BE2C (cell line): ENCODE results near the gene SMIM43.
"Not testable (repeated sequence)": the region's sequence is repeated elsewhere in the genome, so short reads cannot be mapped to it uniquely, and the experiment has no call there.

Experiments used
- DNase-seq: peaks from one replicate; pipeline ENCODE4 v3.0.0-alpha.2; 2020
- H3K27me3 ChIP-seq: fragments of 250-450 bp; sonication (Bioruptor Pico); 2 replicates; pipeline ENCODE4 v1.5.1; 2020; ENCODE audit warnings: mild to moderate bottlenecking
- H3K36me3 ChIP-seq: fragments of 250-450 bp; sonication (Bioruptor Pico); 2 replicates; pipeline ENCODE4 v1.5.1; 2020; ENCODE audit warnings: mild to moderate bottlenecking
- H3K4me1 ChIP-seq: fragments of 250-450 bp; sonication (Bioruptor Pico); 2 replicates; pipeline ENCODE4 v1.5.1; 2020
- H3K4me3 ChIP-seq: 2 replicates; pipeline ENCODE4 v1.5.1; 2011; ENCODE audit warnings: low read depth, low read length
- H3K9me3 ChIP-seq: fragments of 250-450 bp; sonication (Bioruptor Pico); 2 replicates; pipeline ENCODE4 v1.5.1; 2020
- TF ChIP-seq, protein P1 (sequence below): IDR thresholded peaks from 2 replicates; pipeline ENCODE4 v1.5.1; 2012; ENCODE audit warnings: mild to moderate bottlenecking, low read depth, low read length

SMIM43 gene

DNA sequence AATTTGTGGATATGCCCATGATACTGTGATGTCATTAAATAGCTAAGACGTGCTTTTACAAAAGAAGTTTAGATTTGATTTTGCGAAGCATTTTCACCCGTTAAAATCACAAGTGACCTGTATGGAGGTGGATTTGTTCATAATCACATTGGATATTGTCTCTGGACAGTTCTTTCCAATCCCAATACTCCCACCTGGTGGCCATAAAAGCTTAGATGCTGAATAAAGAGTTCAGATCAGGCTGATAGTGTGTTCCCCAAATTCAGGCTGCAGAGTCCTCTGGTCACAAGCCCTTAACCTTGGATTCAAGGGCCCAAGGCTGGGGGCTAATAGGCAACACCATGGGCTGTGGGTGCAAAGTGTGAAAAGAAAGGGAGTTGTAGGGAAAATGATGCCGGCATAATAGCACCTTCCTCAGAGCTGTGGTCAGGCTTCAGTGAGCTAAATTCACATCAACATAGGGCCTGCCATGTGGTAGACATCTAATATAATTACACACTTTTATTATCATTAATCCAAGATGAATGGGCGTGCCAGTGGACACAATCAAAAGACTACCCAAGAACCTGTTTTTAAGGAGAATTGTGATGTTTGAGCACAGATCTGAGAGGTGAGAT is 28.1 kb downstream of the SMIM43 start:
- TF ChIP-seq, protein P1, sequence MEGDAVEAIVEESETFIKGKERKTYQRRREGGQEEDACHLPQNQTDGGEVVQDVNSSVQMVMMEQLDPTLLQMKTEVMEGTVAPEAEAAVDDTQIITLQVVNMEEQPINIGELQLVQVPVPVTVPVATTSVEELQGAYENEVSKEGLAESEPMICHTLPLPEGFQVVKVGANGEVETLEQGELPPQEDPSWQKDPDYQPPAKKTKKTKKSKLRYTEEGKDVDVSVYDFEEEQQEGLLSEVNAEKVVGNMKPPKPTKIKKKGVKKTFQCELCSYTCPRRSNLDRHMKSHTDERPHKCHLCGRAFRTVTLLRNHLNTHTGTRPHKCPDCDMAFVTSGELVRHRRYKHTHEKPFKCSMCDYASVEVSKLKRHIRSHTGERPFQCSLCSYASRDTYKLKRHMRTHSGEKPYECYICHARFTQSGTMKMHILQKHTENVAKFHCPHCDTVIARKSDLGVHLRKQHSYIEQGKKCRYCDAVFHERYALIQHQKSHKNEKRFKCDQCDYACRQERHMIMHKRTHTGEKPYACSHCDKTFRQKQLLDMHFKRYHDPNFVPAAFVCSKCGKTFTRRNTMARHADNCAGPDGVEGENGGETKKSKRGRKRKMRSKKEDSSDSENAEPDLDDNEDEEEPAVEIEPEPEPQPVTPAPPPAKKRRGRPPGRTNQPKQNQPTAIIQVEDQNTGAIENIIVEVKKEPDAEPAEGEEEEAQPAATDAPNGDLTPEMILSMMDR, result peak; percentile 64

GRCh38 chr4:121734571-121734970 is 30.4 kb downstream of the SMIM43 start:
- H3K36me3 ChIP-seq, result no peaks in the 10 kb centered on the region
- TF ChIP-seq, protein P1, result no peak
- H3K27me3 ChIP-seq, result peaks cover 15% of the 10 kb centered on the region; the same call in 1 of the 2 replicates
- H3K9me3 ChIP-seq, result no peaks in the 10 kb centered on the region; the same call in 1 of the 2 replicates
- no peak overlapping the region for H3K4me3 ChIP-seq
- no peaks in the 10 kb centered on the region; the same call in 1 of the 2 replicates for H3K4me1 ChIP-seq
- DNase-seq, result no peak

More for the DNA sequence above, 28.1 kb downstream of the SMIM43 start:
- Histone ChIP-seq H3K27me3 (peaks cover 10% of the 10 kb centered on the region; the same call in 1 of the 2 replicates), H3K4me1 (no peaks in the 10 kb centered on the region; the same call in 1 of the 2 replicates), H3K9me3 (no peaks in the 10 kb centered on the region), H3K4me3 (no peak overlapping the region), H3K36me3 (no peaks in the 10 kb centered on the region)
- DNase-seq, result peak; percentile 55

- H3K9me3 ChIP-seq, result no peaks in the 10 kb centered on the region; the same call in 1 of the 2 replicates
- no peak overlapping the region for H3K4me3 ChIP-seq
- no peaks in the 10 kb centered on the region; the same call in 1 of the 2 replicates for H3K4me1 ChIP-seq
- no peak for DNase-seq
- TF ChIP-seq, protein P1, result no peak
- H3K36me3 ChIP-seq, result no peaks in the 10 kb centered on the region
- H3K27me3 ChIP-seq, result peaks cover 15% of the 10 kb centered on the region; the same call in 1 of the 2 replicates
These were observed 31.0 kb downstream of the SMIM43 start for GRCh38 chr4:121733942-121734341.

DNA sequence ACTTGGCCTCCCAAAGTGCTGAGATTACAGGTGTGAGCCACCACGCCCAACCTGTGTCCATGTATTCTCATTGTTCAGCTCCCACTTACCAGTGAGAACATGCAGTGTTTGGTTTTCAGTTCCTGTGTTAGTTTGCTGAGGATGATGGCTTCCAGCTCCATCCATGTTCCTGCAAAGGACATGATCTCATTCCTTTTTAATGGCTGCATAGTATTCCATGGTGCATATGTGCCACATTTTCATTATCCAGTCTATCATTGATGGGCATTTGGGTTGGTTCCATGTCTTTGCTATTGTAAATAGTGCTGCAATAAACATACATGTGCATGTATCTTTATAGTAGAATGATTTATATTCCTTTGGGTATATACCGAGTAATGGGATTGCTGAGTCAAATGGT is 35.2 kb downstream of the SMIM43 start:
- H3K4me1 ChIP-seq, H3K9me3 ChIP-seq, DNase-seq, H3K27me3 ChIP-seq, H3K4me3 ChIP-seq, H3K36me3 ChIP-seq: not testable (repeated sequence)

DNA sequence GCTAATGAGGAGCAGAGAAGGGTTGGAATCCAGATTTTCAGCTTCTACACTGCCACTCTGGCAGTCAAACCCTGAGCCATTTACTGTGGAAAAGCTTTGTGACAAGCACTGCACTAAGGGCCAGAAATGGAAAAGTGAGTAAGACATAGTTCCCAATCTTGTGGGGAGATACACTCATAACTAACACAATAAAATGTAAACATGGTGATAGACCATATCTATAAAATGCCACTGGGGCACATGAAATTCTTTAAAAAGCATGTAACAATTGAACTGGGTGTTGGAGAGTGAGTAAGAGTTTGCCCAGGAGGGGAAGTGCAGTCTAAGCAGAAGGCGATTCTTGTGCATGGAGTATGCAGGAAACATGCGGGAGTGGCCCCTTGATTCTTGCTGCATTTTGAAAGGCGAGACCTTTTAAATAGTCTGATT is 36.2 kb downstream of the SMIM43 start:
- H3K4me1 ChIP-seq, result no peaks in the 10 kb centered on the region
- no peak overlapping the region for H3K4me3 ChIP-seq
- TF ChIP-seq, protein P1, result no peak
- H3K27me3 ChIP-seq, result peaks cover 5% of the 10 kb centered on the region
- no peaks in the 10 kb centered on the region; the same call in 1 of the 2 replicates for H3K9me3 ChIP-seq
- no peak for DNase-seq
- H3K36me3 ChIP-seq, result no peaks in the 10 kb centered on the region

DNA sequence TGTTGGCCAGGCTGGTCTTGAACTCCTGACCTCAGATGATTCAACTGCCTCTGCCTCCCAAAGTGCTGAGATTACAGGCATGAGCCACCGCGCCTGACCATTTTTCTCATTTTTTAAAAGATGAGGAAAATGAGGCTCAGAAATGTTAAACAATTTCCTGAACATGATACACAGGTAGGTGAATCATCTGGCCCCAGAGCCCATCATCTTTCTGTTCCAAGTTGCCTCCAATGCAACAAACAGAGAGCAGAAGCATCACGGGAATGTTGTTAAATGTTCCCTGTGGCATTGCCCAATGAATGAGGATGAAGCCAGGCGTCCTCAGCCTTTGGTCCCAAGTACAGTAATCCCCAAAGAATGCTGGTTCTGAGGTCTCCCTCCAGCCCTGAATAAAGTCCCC is 36.9 kb downstream of the SMIM43 start:
- H3K36me3 ChIP-seq, result no peaks in the 10 kb centered on the region
- H3K4me3 ChIP-seq, result no peak overlapping the region
- no peaks in the 10 kb centered on the region; the same call in 1 of the 2 replicates for H3K9me3 ChIP-seq
- DNase-seq, result no peak
- peaks cover 5% of the 10 kb centered on the region for H3K27me3 ChIP-seq
- TF ChIP-seq, protein P1, result no peak
- no peaks in the 10 kb centered on the region for H3K4me1 ChIP-seq
